Endodermal cell (in vitro differentiated cells): Measurements from ENCODE around the gene RFX7. TPM values are rescaled to one million over a fixed set of nuclear protein-coding genes. Genes with fewer than 3 reads are reported as not detected.

Source experiments
- DNase-seq: peaks from one replicate; pipeline ENCODE4 v3.0.0-alpha.2; 2017
- H3K27ac ChIP-seq: 2 replicates; pipeline ENCODE4 v1.5.1; 2013; ENCODE audit warnings: mild to moderate bottlenecking, low read depth, low read length, moderate library complexity
- H3K27me3 ChIP-seq: 2 replicates; pipeline ENCODE4 v1.6.1; 2013; ENCODE audit warnings: mild to moderate bottlenecking, low read length, moderate library complexity; ENCODE audit not compliant: insufficient read depth, control insufficient read depth, poor library complexity, severe bottlenecking
- H3K36me3 ChIP-seq: 2 replicates; pipeline ENCODE4 v1.7.0; 2013; ENCODE audit warnings: mild to moderate bottlenecking, low read length, moderate library complexity; ENCODE audit not compliant: control insufficient read depth, insufficient read depth
- H3K4me1 ChIP-seq: one replicate; pipeline ENCODE4 v1.7.0; 2013; ENCODE audit warnings: low read length; ENCODE audit not compliant: control insufficient read depth, insufficient read depth
- H3K4me3 ChIP-seq: 2 replicates; pipeline ENCODE4 v1.5.1; 2013; ENCODE audit warnings: mild to moderate bottlenecking, low read length, moderate library complexity
- H3K9ac ChIP-seq: 2 replicates; pipeline ENCODE4 v1.6.1; 2013; ENCODE audit warnings: mild to moderate bottlenecking, low read length, moderate library complexity; ENCODE audit not compliant: poor library complexity, severe bottlenecking; ENCODE audit errors: extremely low read depth
- H3K9me3 ChIP-seq: 2 replicates; pipeline ENCODE4 v1.6.1; 2013; ENCODE audit warnings: mild to moderate bottlenecking, low read length, moderate library complexity; ENCODE audit not compliant: control insufficient read depth
- H3K27ac Mint-ChIP-seq: 2 replicates; pipeline ENCODE4 v1.8.0; 2020; ENCODE audit warnings: mixed read lengths
- H3K27me3 Mint-ChIP-seq: 2 replicates; pipeline ENCODE4 v1.8.0; 2021; ENCODE audit warnings: mild to moderate bottlenecking, mixed read lengths; ENCODE audit not compliant: insufficient read depth
- H3K36me3 Mint-ChIP-seq: 2 replicates; pipeline ENCODE4 v1.8.0; 2020; ENCODE audit warnings: low read depth, mixed read lengths
- H3K4me1 Mint-ChIP-seq: 2 replicates; pipeline ENCODE4 v1.8.0; 2020; ENCODE audit warnings: mixed read lengths
- H3K4me3 Mint-ChIP-seq: 2 replicates; pipeline ENCODE4 v1.8.0; 2020; ENCODE audit warnings: mild to moderate bottlenecking, moderate library complexity, mixed read lengths
- H3K9me3 Mint-ChIP-seq: 2 replicates; pipeline ENCODE4 v1.8.0; 2020; ENCODE audit warnings: mild to moderate bottlenecking, mixed read lengths
- WGBS, 2 experiments: methylation state at CpG; one replicate each; pipeline versions ENCODE4 v1.1.5 to v1.1.7; 2013; ENCODE audit warnings: missing lambda C conversion rate in 2 of 2, mixed read lengths in 1 of 2; ENCODE audit not compliant: insufficient coverage in 1 of 2, insufficient read length in 1 of 2; 5-methylcytosine and 5-hydroxymethylcytosine counted together
- total RNA-seq, 2 donors: library from RNA; stranded (reverse); fragmentation: NEBNext Ultra II Directional in 1 of 2; extraction: Animal tissue kit (Norgen Biotek cat#: 25700) in 1 of 2; gene quantifications; 2 replicates in 1 of 2; 3 replicates in 1 of 2; pipeline ENCODE4 v1.2.1, GENCODE V29; 2021
- TF ChIP-seq, protein P1 (sequence below): fragments of 200-600 bp; sonication (generic); conservative IDR thresholded peaks from 2 replicates; pipeline ENCODE4 v1.5.0; 2021; ENCODE audit warnings: antibody characterized with exemption, mild to moderate bottlenecking

Gene RFX7
- total RNA-seq, 2 donors from 2014 or later = 19.3 to 25.3 TPM

- Mint-ChIP-seq H3K36me3 (no peaks in the 10 kb centered on the region), H3K9me3 (no peaks in the 10 kb centered on the region), H3K27me3 (no peaks in the 10 kb centered on the region), H3K4me3 (no peak overlapping the region), H3K27ac (no peak overlapping the region), H3K4me1 (peaks cover 1% of the 10 kb centered on the region)
- no peak for DNase-seq
- TF ChIP-seq, protein P1, sequence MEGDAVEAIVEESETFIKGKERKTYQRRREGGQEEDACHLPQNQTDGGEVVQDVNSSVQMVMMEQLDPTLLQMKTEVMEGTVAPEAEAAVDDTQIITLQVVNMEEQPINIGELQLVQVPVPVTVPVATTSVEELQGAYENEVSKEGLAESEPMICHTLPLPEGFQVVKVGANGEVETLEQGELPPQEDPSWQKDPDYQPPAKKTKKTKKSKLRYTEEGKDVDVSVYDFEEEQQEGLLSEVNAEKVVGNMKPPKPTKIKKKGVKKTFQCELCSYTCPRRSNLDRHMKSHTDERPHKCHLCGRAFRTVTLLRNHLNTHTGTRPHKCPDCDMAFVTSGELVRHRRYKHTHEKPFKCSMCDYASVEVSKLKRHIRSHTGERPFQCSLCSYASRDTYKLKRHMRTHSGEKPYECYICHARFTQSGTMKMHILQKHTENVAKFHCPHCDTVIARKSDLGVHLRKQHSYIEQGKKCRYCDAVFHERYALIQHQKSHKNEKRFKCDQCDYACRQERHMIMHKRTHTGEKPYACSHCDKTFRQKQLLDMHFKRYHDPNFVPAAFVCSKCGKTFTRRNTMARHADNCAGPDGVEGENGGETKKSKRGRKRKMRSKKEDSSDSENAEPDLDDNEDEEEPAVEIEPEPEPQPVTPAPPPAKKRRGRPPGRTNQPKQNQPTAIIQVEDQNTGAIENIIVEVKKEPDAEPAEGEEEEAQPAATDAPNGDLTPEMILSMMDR = no peak
- H3K4me3 ChIP-seq = no peak overlapping the region
- peaks cover 6% of the 10 kb centered on the region for H3K4me1 ChIP-seq
- no peaks in the 10 kb centered on the region for H3K9me3 ChIP-seq
- no peaks in the 10 kb centered on the region for H3K27me3 ChIP-seq
- H3K9ac ChIP-seq = no peak overlapping the region
- WGBS, 2 experiments = 100% methylated on average over 1 to 2 of the region's 3 CpGs
- no peaks in the 10 kb centered on the region for H3K36me3 ChIP-seq
- no peak overlapping the region for H3K27ac ChIP-seq
Observed at GRCh38 chr15:56045068-56045748, 198.5 kb downstream of the RFX7 start.

DNA sequence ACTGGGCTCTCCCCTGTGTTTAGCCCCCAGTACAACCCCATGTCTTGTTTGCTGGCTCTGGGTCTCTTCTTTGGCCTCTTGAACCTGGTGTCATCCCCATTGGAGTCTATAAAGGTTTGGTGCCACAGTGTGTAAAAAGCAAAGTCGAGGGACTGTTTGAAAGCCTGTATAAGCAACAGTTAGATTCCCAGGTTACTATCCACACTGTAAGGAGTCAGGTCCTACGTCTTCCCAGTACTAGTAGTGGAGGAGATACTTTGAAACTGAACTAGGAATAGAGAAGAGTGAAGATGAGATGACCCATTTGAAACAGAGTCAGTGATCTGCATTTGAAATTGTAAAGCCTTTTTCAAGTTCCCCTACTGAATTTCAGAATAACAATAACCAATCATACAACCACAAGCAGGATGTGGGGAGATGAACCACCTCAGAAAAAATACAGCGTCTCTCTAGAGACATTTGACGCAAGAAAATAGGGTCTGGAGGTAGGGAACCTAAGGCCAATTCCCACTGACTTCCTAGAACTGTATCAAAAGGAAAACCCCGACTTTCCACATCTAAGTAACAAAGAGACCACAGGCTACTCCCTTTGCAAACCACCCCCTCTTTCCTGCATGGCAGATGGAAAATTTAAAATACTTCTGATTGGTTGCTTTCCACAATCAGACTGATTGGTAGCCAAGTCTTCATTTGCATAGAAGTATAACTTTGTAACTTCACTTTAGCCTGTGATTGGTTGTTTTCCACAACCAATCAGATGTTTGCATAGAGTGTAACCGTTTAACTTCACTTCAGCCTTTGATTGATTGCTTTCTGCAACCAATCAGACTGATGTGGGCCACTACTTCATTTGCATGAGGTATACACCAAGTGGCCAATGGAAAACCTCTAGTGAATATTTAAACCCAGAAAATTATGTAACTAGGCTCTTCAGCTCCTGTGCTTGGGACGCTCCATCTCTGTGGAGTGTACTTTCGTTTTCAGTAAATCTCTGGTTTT lies 200.4 kb downstream of the RFX7 start:
- no peak for DNase-seq
- Histone ChIP-seq H3K9me3 (no peaks in the 10 kb centered on the region), H3K4me3 (no peak overlapping the region), H3K9ac (no peak overlapping the region), H3K4me1 (peaks cover 6% of the 10 kb centered on the region), H3K27me3 (no peaks in the 10 kb centered on the region), H3K27ac (no peak overlapping the region), H3K36me3 (no peaks in the 10 kb centered on the region)
- peaks cover 1% of the 10 kb centered on the region for H3K4me1 Mint-ChIP-seq
- H3K27me3 Mint-ChIP-seq = no peaks in the 10 kb centered on the region
- no peaks in the 10 kb centered on the region for H3K9me3 Mint-ChIP-seq
- no peaks in the 10 kb centered on the region for H3K36me3 Mint-ChIP-seq
- H3K4me3 Mint-ChIP-seq = no peak overlapping the region
- H3K27ac Mint-ChIP-seq = no peak overlapping the region
- WGBS, 2 experiments = 89 to 94% methylated on average over 5 to 8 of the region's 8 CpGs
- TF ChIP-seq, protein P1 = no peak

DNA sequence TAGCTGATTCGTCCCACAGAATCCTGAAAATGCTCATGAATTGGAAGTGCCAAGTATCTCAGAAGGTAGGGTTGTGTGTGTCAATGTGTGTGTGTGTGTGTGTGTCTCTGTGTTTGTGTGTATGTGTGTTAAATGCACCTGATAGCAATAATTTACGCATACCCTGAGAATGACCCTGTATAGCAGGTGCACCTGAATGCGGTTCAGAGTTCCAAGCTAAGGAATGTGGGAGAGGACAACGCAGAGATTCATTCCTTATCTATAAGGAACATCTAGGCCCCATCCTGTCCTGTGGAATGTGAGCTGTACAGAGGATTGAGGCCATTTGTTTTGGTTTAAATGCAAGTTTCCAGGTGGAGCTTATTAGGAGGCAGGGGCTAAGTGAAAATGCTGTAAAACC lies 201.2 kb downstream of the RFX7 start:
- Histone ChIP-seq H3K9me3 (no peaks in the 10 kb centered on the region), H3K4me1 (peaks cover 6% of the 10 kb centered on the region), H3K9ac (no peak overlapping the region), H3K4me3 (no peak overlapping the region), H3K36me3 (no peaks in the 10 kb centered on the region), H3K27me3 (no peaks in the 10 kb centered on the region), H3K27ac (no peak overlapping the region)
- no peaks in the 10 kb centered on the region for H3K36me3 Mint-ChIP-seq
- no peak overlapping the region for H3K27ac Mint-ChIP-seq
- WGBS, 2 experiments = 80 to 96% methylated on average over 4 of the region's 4 CpGs
- no peaks in the 10 kb centered on the region for H3K9me3 Mint-ChIP-seq
- H3K27me3 Mint-ChIP-seq = no peaks in the 10 kb centered on the region
- DNase-seq = no peak
- no peak overlapping the region for H3K4me3 Mint-ChIP-seq
- TF ChIP-seq, protein P1 = no peak
- peaks cover 1% of the 10 kb centered on the region for H3K4me1 Mint-ChIP-seq
